ENCODE results near the gene SPSB3.
"Not testable (repeated sequence)": the region's sequence is repeated elsewhere in the genome, so short reads cannot be mapped to it uniquely, and the experiment has no call there.

Gene SPSB3

GRCh38 chr16:1734816-1735215, 47.6 kb downstream of the SPSB3 start:
- DNase-seq, result no peak

- DNase-seq, result no peak
Observed at GRCh38 chr16:1734123-1734522, 48.2 kb downstream of the SPSB3 start.

DNA sequence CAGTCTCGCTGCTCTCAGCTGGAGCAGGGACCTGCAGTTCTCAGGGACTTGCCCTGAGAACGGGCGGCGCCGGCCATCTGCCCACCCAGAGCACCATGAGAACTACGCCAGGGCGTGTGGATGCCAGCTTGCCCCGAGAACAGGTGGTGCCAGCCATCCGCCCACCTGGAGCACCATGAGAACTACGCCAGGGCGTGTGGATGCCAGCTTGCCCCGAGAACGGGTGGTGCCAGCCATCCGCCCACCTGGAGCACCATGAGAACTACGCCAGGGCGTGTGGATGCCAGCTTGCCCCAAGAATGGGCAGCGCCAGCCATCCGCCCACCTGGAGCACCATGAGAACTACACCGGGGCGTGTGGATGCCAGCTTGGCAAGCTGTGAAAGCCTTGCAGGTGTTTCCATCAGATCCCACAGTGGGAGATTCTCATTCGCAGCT, 49.8 kb downstream of the SPSB3 start:
- not testable (repeated sequence) for DNase-seq

DNA sequence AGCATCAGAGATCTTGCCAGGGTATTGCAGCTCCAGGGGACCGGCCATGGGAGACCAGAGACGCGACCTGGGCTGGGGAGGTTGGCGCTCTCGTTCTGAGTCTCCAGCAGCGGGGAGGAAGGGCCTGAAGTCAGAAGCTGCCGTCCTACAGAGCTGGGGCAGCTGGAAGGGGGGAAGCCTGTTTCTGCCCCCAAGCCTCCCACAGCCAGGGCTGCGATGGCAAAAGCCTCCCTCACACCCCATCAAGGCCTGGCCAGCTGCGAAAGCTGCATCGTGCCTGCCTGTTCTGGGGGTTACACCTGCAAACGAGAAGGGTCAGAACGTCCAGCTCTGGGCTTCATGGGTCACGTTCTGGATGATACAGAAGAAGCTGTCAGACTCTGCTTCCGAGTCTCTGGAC, 50.3 kb downstream of the SPSB3 start:
- no peak for DNase-seq

DNA sequence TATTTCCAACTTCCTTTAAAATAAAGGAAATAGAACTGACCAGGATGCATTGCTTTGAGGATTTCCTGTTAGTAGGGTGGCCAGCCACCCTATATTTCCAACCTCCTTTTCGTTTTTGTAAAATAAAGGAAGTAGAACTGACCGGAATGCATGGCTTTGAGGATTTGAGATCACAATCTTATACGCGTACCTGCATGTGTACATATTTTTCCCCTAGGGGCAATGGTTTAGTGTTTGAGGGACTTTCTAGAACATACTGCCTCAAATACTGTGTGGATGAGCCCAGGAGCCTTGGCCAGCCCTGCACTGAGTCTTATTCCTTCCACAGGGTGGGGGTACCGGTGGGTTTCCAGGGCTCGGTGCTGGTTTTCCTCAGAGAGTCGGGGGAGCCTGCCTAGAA, 50.8 kb downstream of the SPSB3 start:
- no peak for DNase-seq

GRCh38 chr16:1731073-1731472, 51.3 kb downstream of the SPSB3 start:
- DNase-seq, result no peak

- no peak for DNase-seq
Observed at GRCh38 chr16:1729445-1729844, 52.9 kb downstream of the SPSB3 start.

DNA sequence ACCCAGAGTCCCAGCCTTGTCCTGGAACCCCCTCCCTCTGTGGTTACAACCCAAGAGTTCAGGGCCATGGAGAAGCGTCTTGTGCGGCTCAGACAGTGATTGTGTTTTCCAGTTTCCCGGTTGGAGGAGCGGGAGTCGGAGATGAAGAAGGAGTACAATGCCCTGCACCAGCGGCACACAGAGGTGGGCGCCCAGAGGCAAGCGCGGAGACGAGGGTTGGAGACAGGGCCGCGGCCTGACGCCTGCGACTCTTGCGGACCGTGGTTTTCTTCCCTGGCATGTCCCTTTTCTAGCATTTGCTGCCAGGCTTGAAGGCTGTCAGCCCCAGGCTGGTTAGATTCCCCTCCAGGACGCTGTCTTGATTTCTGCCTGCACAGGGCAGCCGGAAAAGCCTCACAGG, 53.3 kb downstream of the SPSB3 start:
- no peak for DNase-seq

DNA sequence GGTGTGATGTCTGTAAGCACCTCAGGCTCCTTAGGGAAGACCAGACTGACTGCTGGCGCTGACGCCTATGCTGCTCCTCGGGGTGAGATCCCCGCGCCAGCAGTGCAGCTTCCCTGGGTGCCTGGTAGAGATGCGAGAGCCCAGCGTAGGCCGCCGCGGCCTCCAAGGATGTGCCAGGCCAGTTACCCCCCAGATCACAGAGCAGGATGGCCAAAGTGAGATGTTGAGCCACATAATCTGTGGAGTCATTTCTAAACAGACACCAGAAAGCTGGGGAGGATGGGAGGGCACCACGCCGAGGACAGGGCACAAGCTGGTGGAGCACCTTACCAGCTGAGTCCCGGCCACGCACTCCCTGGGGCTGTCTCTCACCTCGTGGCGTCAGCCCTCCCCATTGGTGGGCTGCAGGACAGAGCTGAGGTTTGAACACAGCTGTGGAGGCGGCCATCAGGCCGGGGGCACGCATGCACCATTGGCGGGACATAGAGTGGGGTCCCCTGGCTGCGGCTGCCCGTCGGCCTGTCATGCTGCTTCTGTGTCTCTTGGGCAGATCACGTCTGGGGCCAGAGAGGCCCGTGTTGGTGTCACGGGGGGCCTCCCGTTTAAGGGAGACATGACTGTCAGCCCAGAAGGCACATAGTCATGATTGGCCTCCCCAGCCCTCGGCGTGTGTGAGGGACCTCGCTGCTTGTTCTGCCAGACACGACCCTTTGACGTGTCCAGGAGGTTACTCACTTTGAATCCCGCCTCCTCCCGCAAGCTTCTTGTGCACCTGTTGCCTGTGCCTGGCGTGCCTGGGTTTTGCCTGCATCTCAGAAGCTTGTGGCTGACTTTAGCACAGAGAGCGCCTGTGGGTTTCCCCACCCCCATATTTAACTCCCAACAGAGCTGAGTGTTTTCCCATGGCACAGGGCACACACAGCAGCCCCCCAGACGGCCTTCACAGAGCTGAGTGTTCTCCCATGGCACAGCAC, 54.4 kb downstream of the SPSB3 start:
- DNase-seq, result no peak

All from 8988T (cell line).